ENCODE results near the gene MYL6. TPM values are rescaled to one million over a fixed set of nuclear protein-coding genes. Genes with fewer than 3 reads are reported as not detected.

Gene MYL6
- total and polyA plus RNA-seq, 9 donors = 782 to 3,375 (median 1,340) TPM

GRCh38 chr12:56197921-56198635 lies 39.9 kb downstream of the MYL6 start:
- 72 to 87% (median 77%) methylated on average over 9 of the region's 9 CpGs for WGBS, 3 donors
- Histone ChIP-seq H3K27ac (no peak overlapping the region), H3K4me1 (ENCODE audit: insufficient read depth) (peaks cover 1% of the 10 kb centered on the region)

GRCh38 chr12:56198836-56199235 lies 40.7 kb downstream of the MYL6 start:
- Histone ChIP-seq H3K36me3 (no peaks in the 10 kb centered on the region), H3K27ac (no peak overlapping the region), H3K4me3 (no peak overlapping the region), H3K27me3 (no peaks in the 10 kb centered on the region), H3K9me3 (no peaks in the 10 kb centered on the region), H3K4me1 (ENCODE audit: insufficient read depth) (peaks cover 1% of the 10 kb centered on the region)
- intact Hi-C loops (cut with DNase I) = loop anchor here in 1 of 4 donors (10.0 kb wide), 2 partner anchors 96 to 266 kb away; partner anchors contain the start of gene SPRYD4
- 9 to 14% (median 12%) methylated on average over 1 of the region's 1 CpG for WGBS, 3 donors
- no peak for DNase-seq
- no peak for TF ChIP-seq POLR2A (IDR thresholded peaks at IDR 0.05)
- no peak for TF ChIP-seq EP300 (IDR thresholded peaks at IDR 0.05)
- TF ChIP-seq CTCF (IDR thresholded peaks at IDR 0.05) = no peak

More at GRCh38 chr12:56197921-56198635, 39.9 kb downstream of the MYL6 start:
- H3K4me3 ChIP-seq = no peak overlapping the region
- no peak for DNase-seq
- H3K27me3 ChIP-seq = no peaks in the 10 kb centered on the region
- TF ChIP-seq EP300 (IDR thresholded peaks at IDR 0.05) (no peak), CTCF (IDR thresholded peaks at IDR 0.05) (no peak), POLR2A (IDR thresholded peaks at IDR 0.05) (no peak)
- H3K36me3 ChIP-seq = no peaks in the 10 kb centered on the region
- H3K9me3 ChIP-seq = no peaks in the 10 kb centered on the region
- intact Hi-C loops (cut with DNase I) = loop anchor here in 1 of 4 donors (10.0 kb wide), 2 partner anchors 97 to 267 kb away; partner anchors contain the start of gene SPRYD4

GRCh38 chr12:56202366-56202765 lies 44.2 kb downstream of the MYL6 start:
- intact Hi-C loops (cut with DNase I) = no loop called here
- no peak for DNase-seq
- TF ChIP-seq POLR2A (IDR thresholded peaks at IDR 0.05) (no peak), EP300 (IDR thresholded peaks at IDR 0.05) (no peak), CTCF (IDR thresholded peaks at IDR 0.05) (no peak)
- no peaks in the 10 kb centered on the region for H3K36me3 ChIP-seq
- 33 to 45% (median 44%) methylated on average over 1 of the region's 1 CpG for WGBS, 3 donors
- no peaks in the 10 kb centered on the region for H3K27me3 ChIP-seq
- H3K9me3 ChIP-seq = no peaks in the 10 kb centered on the region
- no peaks in the 10 kb centered on the region for H3K4me1 ChIP-seq (ENCODE audit: insufficient read depth)
- H3K27ac ChIP-seq = no peak overlapping the region
- H3K4me3 ChIP-seq = no peak overlapping the region

- Histone ChIP-seq H3K27me3 (no peaks in the 10 kb centered on the region), H3K4me1 (ENCODE audit: insufficient read depth) (no peaks in the 10 kb centered on the region), H3K4me3 (no peak overlapping the region), H3K9me3 (no peaks in the 10 kb centered on the region), H3K36me3 (no peaks in the 10 kb centered on the region), H3K27ac (no peak overlapping the region)
- intact Hi-C loops (cut with DNase I) = no loop called here
- no peak for DNase-seq
- 41 to 47% (median 42%) methylated on average over 2 of the region's 2 CpGs for WGBS, 3 donors
- no peak for TF ChIP-seq EP300 (IDR thresholded peaks at IDR 0.05)
- TF ChIP-seq POLR2A (IDR thresholded peaks at IDR 0.05) = no peak
- TF ChIP-seq CTCF (IDR thresholded peaks at IDR 0.05) = no peak
Measured at GRCh38 chr12:56202838-56203237, 44.7 kb downstream of the MYL6 start.

Data from ovary (tissue), 9 donors.